Measurements from ENCODE around the gene CBLB. TPM values are rescaled to one million over a fixed set of nuclear protein-coding genes. Genes with fewer than 3 reads are reported as not detected.

Gene CBLB
- 9.7 and 19.8 TPM in 2 replicates for total RNA-seq

DNA sequence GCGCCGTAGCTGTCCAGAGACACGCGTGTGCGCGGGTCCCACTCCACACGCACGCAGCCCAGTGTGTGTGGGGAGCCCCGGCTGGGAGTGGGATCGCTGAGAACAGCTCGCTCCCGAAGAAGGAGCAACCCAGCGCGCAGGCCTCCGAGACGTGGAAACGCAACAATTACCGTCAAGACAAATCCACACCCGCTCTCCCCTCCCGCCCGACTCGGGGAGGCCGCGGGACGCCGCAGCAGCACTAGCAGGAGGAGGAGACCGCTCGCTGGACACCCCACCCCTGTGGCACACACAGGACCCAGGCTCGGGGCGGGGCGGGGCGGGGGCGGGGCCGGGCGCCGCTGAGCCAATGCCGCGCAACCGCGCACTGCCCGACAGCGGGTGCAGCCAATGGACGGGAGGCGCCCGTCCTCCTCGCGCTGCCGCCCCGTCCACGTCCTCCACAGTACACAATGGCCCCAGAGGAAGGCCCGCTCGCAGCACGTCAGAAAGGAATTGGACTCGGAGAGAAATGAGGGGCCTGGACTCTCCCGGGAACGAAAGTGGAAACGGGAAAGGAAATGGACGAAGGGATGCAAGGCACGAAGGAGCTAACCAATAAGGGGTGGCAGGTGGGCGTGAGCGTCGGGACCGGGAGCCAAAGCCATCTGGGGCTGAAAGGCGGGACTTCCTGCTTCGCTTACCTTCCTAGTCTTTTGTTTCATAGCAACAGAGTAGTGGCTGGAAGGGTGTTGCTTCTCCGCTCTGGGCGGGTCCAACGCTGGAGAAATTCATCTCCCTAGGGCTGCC lies at the start of gene CBLB:
TSS of gene CBLB (minus strand) at position 271 of the 789 bp plus-strand sequence. CDS start 1,435 bp downstream, outside the sequence.

Data from epithelial cell of umbilical artery (primary cell).